Duodenal mucosa (tissue), 2 donors: ENCODE results near the gene INTS6.
"Not testable (repeated sequence)": the region's sequence is repeated elsewhere in the genome, so short reads cannot be mapped to it uniquely, and the experiment has no call there.

Experiments
- H3K27ac ChIP-seq: one replicate; pipeline ENCODE4 v1.7.0; 2013; ENCODE audit warnings: low read depth, low read length
- H3K27me3 ChIP-seq, 2 donors: one replicate each; pipeline ENCODE4 v1.7.0; 2013; ENCODE audit warnings: low read length in 2 of 2, control low read depth in 1 of 2; ENCODE audit not compliant: insufficient read depth in 2 of 2, control insufficient read depth in 1 of 2
- H3K36me3 ChIP-seq, 2 donors: one replicate each; pipeline ENCODE4 v1.7.0; 2013; ENCODE audit warnings: low read length in 2 of 2, control low read depth in 1 of 2; ENCODE audit not compliant: insufficient read depth in 2 of 2, control insufficient read depth in 1 of 2
- H3K4me1 ChIP-seq, 2 donors: one replicate each; pipeline ENCODE4 v1.7.0; 2013; ENCODE audit warnings: low read length in 2 of 2, control low read depth in 1 of 2; ENCODE audit not compliant: insufficient read depth in 2 of 2, control insufficient read depth in 1 of 2
- H3K4me3 ChIP-seq, 2 donors: one replicate each; pipeline ENCODE4 v1.7.0; 2013; ENCODE audit warnings: low read length in 2 of 2, low read depth in 1 of 2
- H3K9ac ChIP-seq, 2 donors: one replicate each; pipeline ENCODE4 v1.7.0; 2013; ENCODE audit warnings: low read length in 2 of 2, low read depth in 1 of 2
- H3K9me3 ChIP-seq, 2 donors: one replicate each; pipeline ENCODE4 v1.7.0; 2013; ENCODE audit warnings: low read length in 2 of 2, control low read depth in 1 of 2; ENCODE audit not compliant: control insufficient read depth in 1 of 2

Gene INTS6

GRCh38 chr13:51417716-51418115 lies 35.1 kb downstream of the INTS6 start:
- Histone ChIP-seq H3K27ac (no peak overlapping the region), H3K4me1 (peaks cover 0 to 4% of the 10 kb centered on the region in 2 donors), H3K9me3 (peaks cover 0 to 2% of the 10 kb centered on the region in 2 donors), H3K27me3 (no peaks in the 10 kb centered on the region), H3K4me3 (no peak overlapping the region), H3K9ac (no peak overlapping the region), H3K36me3 (peaks cover 0 to 18% of the 10 kb centered on the region in 2 donors)

- peaks cover 0 to 2% of the 10 kb centered on the region in 2 donors for H3K9me3 ChIP-seq
These were observed 36.7 kb downstream of the INTS6 start for GRCh38 chr13:51416107-51416506.

GRCh38 chr13:51415339-51415738 lies 37.5 kb downstream of the INTS6 start:
- not testable (repeated sequence) for H3K27ac ChIP-seq, H3K9me3 ChIP-seq, H3K4me1 ChIP-seq, H3K27me3 ChIP-seq, H3K9ac ChIP-seq, H3K36me3 ChIP-seq, H3K4me3 ChIP-seq

More at GRCh38 chr13:51416107-51416506, 36.7 kb downstream of the INTS6 start:
- Histone ChIP-seq H3K36me3 (peaks cover 0 to 12% of the 10 kb centered on the region in 2 donors), H3K4me1 (no peaks in the 10 kb centered on the region), H3K4me3 (no peak overlapping the region), H3K9ac (no peak overlapping the region), H3K27me3 (no peaks in the 10 kb centered on the region), H3K27ac (no peak overlapping the region)

- no peaks in the 10 kb centered on the region for H3K27me3 ChIP-seq
- peaks cover 0 to 2% of the 10 kb centered on the region in 2 donors for H3K9me3 ChIP-seq
- H3K4me3 ChIP-seq: no peak overlapping the region
- H3K9ac ChIP-seq: no peak overlapping the region
- H3K36me3 ChIP-seq: peaks cover 0 to 8% of the 10 kb centered on the region in 2 donors
- no peak overlapping the region for H3K27ac ChIP-seq
- no peaks in the 10 kb centered on the region for H3K4me1 ChIP-seq
These were observed 40.4 kb downstream of the INTS6 start for GRCh38 chr13:51412431-51412830.

- no peaks in the 10 kb centered on the region for H3K27me3 ChIP-seq
- H3K36me3 ChIP-seq: no peaks in the 10 kb centered on the region
- no peaks in the 10 kb centered on the region for H3K9me3 ChIP-seq
- no peak overlapping the region for H3K9ac ChIP-seq
- H3K4me3 ChIP-seq: no peak overlapping the region
- no peaks in the 10 kb centered on the region for H3K4me1 ChIP-seq
- H3K27ac ChIP-seq: no peak overlapping the region
These were observed 47.7 kb downstream of the INTS6 start for GRCh38 chr13:51405176-51405575.

- Histone ChIP-seq H3K27me3 (no peaks in the 10 kb centered on the region), H3K27ac (no peak overlapping the region), H3K36me3 (peaks cover 0 to 7% of the 10 kb centered on the region in 2 donors), H3K4me3 (no peak overlapping the region), H3K9ac (no peak overlapping the region), H3K4me1 (peaks cover 0 to 8% of the 10 kb centered on the region in 2 donors), H3K9me3 (no peaks in the 10 kb centered on the region)
These were observed 55.4 kb downstream of the INTS6 start for GRCh38 chr13:51397262-51397941.

GRCh38 chr13:51396352-51396751 lies 56.5 kb downstream of the INTS6 start:
- H3K27ac ChIP-seq: no peak overlapping the region
- H3K4me3 ChIP-seq: no peak overlapping the region
- no peaks in the 10 kb centered on the region for H3K27me3 ChIP-seq
- H3K36me3 ChIP-seq: peaks cover 3 to 7% of the 10 kb centered on the region in 2 donors
- H3K9me3 ChIP-seq: no peaks in the 10 kb centered on the region
- H3K4me1 ChIP-seq: peaks cover 0 to 8% of the 10 kb centered on the region in 2 donors
- no peak overlapping the region for H3K9ac ChIP-seq

- Histone ChIP-seq H3K27ac (no peak overlapping the region), H3K4me3 (no peak overlapping the region), H3K9ac (no peak overlapping the region), H3K4me1 (peaks cover 0 to 8% of the 10 kb centered on the region in 2 donors), H3K9me3 (no peaks in the 10 kb centered on the region), H3K36me3 (peaks cover 3 to 6% of the 10 kb centered on the region in 2 donors), H3K27me3 (no peaks in the 10 kb centered on the region)
These were observed 58.1 kb downstream of the INTS6 start for GRCh38 chr13:51394724-51395123.

GRCh38 chr13:51385114-51385513 lies 67.7 kb downstream of the INTS6 start:
- H3K27me3 ChIP-seq: no peaks in the 10 kb centered on the region
- H3K4me1 ChIP-seq: no peaks in the 10 kb centered on the region
- no peak overlapping the region for H3K4me3 ChIP-seq
- peaks cover 19 to 25% of the 10 kb centered on the region in 2 donors for H3K36me3 ChIP-seq
- no peak overlapping the region for H3K27ac ChIP-seq
- H3K9me3 ChIP-seq: no peaks in the 10 kb centered on the region
- no peak overlapping the region for H3K9ac ChIP-seq

GRCh38 chr13:51380269-51380668 lies 72.6 kb downstream of the INTS6 start:
- H3K9me3 ChIP-seq: no peaks in the 10 kb centered on the region
- no peak overlapping the region for H3K9ac ChIP-seq
- no peak overlapping the region for H3K27ac ChIP-seq
- no peaks in the 10 kb centered on the region for H3K27me3 ChIP-seq
- H3K4me1 ChIP-seq: no peaks in the 10 kb centered on the region
- no peak overlapping the region for H3K4me3 ChIP-seq
- peaks cover 9 to 53% of the 10 kb centered on the region in 2 donors for H3K36me3 ChIP-seq
